Panc1 (cell line): ENCODE data around the gene DDX11. TPM values are rescaled to one million over a fixed set of nuclear protein-coding genes. Genes with fewer than 3 reads are reported as not detected.
"Not testable (repeated sequence)": the region's sequence is repeated elsewhere in the genome, so short reads cannot be mapped to it uniquely, and the experiment has no call there.

Experiments
- ATAC-seq: fragments of 200-7000 bp; cut with Tn5 transposase; 2 replicates; pipeline ENCODE4 v1.9.1; 2020; ENCODE audit warnings: mild to moderate bottlenecking, moderate library complexity
- BruUV-seq: library from RNA; stranded (reverse); fragments of 400-500 nt; replicated peaks from 2 replicates; lab custom pipeline; 2021; lab: Mats Ljungman, UMichigan
- CTCF ChIA-PET: fragments of 300-600 bp; sonication (Branson Sonifier 250); formaldehyde crosslinking; loops from one replicate; lab custom pipeline; 2022; ENCODE audit warnings: antibody characterized with exemption; lab: Charles Lee
- POLR2A ChIA-PET: fragments of 300-600 bp; sonication (Branson Sonifier 250); formaldehyde crosslinking; loops from one replicate; lab custom pipeline; 2022; ENCODE audit warnings: antibody characterized with exemption; lab: Charles Lee
- DNase-seq: peaks from one replicate; pipeline ENCODE4 v3.0.0-alpha.2; 2010; ENCODE audit warnings: low read depth, low spot score
- H3K27ac ChIP-seq: 2 replicates; pipeline ENCODE4 v1.5.1; 2011; ENCODE audit warnings: mild to moderate bottlenecking, low read length, inconsistent platforms
- H3K27me3 ChIP-seq: fragments of 200-500 bp; sonication (Bioruptor generic); 2 replicates; pipeline ENCODE4 v1.6.0; 2014; ENCODE audit warnings: low read length, inconsistent platforms; ENCODE audit not compliant: control insufficient read depth, insufficient read depth
- H3K36me3 ChIP-seq: fragments of 200-500 bp; sonication (Bioruptor generic); 2 replicates; pipeline ENCODE4 v1.5.1; 2014; ENCODE audit warnings: inconsistent platforms, mild to moderate bottlenecking, low read length, moderate library complexity; ENCODE audit not compliant: control insufficient read depth, insufficient read depth
- H3K4me1 ChIP-seq: 2 replicates; pipeline ENCODE4 v1.5.1; 2011; ENCODE audit warnings: inconsistent platforms, mild to moderate bottlenecking, low read length, moderate library complexity; ENCODE audit not compliant: control insufficient read depth, insufficient read depth
- H3K4me3 ChIP-seq, 2 experiments: 2 replicates each; pipeline ENCODE4 v1.5.1; 2011 to 2012; ENCODE audit warnings: low read depth in 2 of 2, low read length in 2 of 2, mild to moderate bottlenecking in 2 of 2, inconsistent platforms in 1 of 2, moderate library complexity in 1 of 2
- H3K9me3 ChIP-seq: fragments of 200-500 bp; sonication (Bioruptor generic); 2 replicates; pipeline ENCODE4 v1.5.1; 2014; ENCODE audit warnings: low read depth, mild to moderate bottlenecking, inconsistent platforms, low read length, moderate library complexity; ENCODE audit not compliant: control insufficient read depth, insufficient read depth
- in situ Hi-C: cut with HindIII; loops from 2 replicates; pipeline ENCODE4 v1.10.0; 2016; ENCODE audit warnings: low sequenced_read_pairs, low pct_unique_long_range_greater_than_20kb
- intact Hi-C: fragments of 100-400 bp; cut with micrococcal nuclease; formaldehyde crosslinking; loops from one replicate; pipeline ENCODE4 v1.10.0; 2022; ENCODE audit not compliant: unreplicated experiment
- total RNA-seq: library from RNA; stranded (reverse); gene quantifications from one replicate; pipeline ENCODE4 v1.2.1, GENCODE V29; 2021; ENCODE audit not compliant: unreplicated experiment
- TF ChIP-seq, protein P1 (sequence below): fragments of 450-650 bp; IDR thresholded peaks from 2 replicates; pipeline ENCODE4 v1.5.1; 2017; ENCODE audit warnings: mild to moderate bottlenecking

The DDX11 gene
- total RNA-seq, 1 experiment from 2014 or later: 96.2 TPM

GRCh38 chr12:31077998-31078397 lies 4.3 kb downstream of the DDX11 start:
- H3K9me3 ChIP-seq, intact Hi-C loops, H3K4me3 ChIP-seq, CTCF ChIA-PET, ATAC-seq, H3K4me1 ChIP-seq, BruUV-seq, DNase-seq, in situ Hi-C loops, H3K36me3 ChIP-seq, H3K27me3 ChIP-seq: not testable (repeated sequence)
- POLR2A ChIA-PET: interaction anchor here (0.7 kb wide), 1 partner anchor 199 kb away, joined by 5 read pairs; no protein-coding TSS in a partner anchor
- TF ChIP-seq, protein P1, sequence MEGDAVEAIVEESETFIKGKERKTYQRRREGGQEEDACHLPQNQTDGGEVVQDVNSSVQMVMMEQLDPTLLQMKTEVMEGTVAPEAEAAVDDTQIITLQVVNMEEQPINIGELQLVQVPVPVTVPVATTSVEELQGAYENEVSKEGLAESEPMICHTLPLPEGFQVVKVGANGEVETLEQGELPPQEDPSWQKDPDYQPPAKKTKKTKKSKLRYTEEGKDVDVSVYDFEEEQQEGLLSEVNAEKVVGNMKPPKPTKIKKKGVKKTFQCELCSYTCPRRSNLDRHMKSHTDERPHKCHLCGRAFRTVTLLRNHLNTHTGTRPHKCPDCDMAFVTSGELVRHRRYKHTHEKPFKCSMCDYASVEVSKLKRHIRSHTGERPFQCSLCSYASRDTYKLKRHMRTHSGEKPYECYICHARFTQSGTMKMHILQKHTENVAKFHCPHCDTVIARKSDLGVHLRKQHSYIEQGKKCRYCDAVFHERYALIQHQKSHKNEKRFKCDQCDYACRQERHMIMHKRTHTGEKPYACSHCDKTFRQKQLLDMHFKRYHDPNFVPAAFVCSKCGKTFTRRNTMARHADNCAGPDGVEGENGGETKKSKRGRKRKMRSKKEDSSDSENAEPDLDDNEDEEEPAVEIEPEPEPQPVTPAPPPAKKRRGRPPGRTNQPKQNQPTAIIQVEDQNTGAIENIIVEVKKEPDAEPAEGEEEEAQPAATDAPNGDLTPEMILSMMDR: peak; percentile 64
- peak overlapping the region; percentile 44; the same call in 1 of the 2 replicates for H3K27ac ChIP-seq

DNA sequence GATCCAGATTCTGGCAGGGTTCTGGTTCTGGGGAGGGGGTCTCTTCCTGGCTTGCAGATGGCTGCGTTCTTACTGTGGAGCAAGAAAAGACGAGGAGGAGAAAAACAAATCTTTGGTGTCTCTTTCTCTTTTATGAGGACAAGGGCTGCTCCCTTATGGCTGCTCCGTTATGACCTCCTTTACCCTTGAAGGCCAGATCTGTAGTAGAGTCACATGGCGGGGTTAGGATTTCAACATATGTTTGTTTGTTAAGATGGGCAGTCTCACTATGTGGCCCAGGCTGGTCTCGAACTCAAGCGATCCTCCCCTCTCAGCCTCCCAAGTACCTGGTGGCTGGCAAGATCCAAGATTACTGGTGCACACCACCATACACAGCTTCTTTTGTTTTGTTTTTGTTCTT lies 5.8 kb downstream of the DDX11 start:
- CTCF ChIA-PET: interaction anchor here (0.6 kb wide), 1 partner anchor 166 kb away, joined by 7 read pairs; no protein-coding TSS in a partner anchor

GRCh38 chr12:31080221-31080620 lies 6.6 kb downstream of the DDX11 start:
- CTCF ChIA-PET, ATAC-seq, DNase-seq, H3K27ac ChIP-seq, POLR2A ChIA-PET, in situ Hi-C loops, H3K4me3 ChIP-seq, H3K36me3 ChIP-seq, H3K4me1 ChIP-seq, H3K9me3 ChIP-seq, H3K27me3 ChIP-seq, BruUV-seq, intact Hi-C loops: not testable (repeated sequence)

More for the DNA sequence above, 5.8 kb downstream of the DDX11 start:
- H3K4me3 ChIP-seq, BruUV-seq, intact Hi-C loops, H3K9me3 ChIP-seq, POLR2A ChIA-PET, H3K4me1 ChIP-seq, H3K36me3 ChIP-seq, DNase-seq, in situ Hi-C loops, ATAC-seq, H3K27ac ChIP-seq, H3K27me3 ChIP-seq: not testable (repeated sequence)

- H3K27me3 ChIP-seq, H3K4me3 ChIP-seq, H3K9me3 ChIP-seq, DNase-seq, H3K36me3 ChIP-seq, POLR2A ChIA-PET, CTCF ChIA-PET, intact Hi-C loops, ATAC-seq, H3K4me1 ChIP-seq, in situ Hi-C loops, H3K27ac ChIP-seq, BruUV-seq: not testable (repeated sequence)
These were observed 7.6 kb downstream of the DDX11 start for GRCh38 chr12:31081274-31081673.

- DNase-seq, H3K4me3 ChIP-seq, H3K27ac ChIP-seq, H3K27me3 ChIP-seq, ATAC-seq, H3K36me3 ChIP-seq, intact Hi-C loops, CTCF ChIA-PET, in situ Hi-C loops, POLR2A ChIA-PET, H3K4me1 ChIP-seq, BruUV-seq, H3K9me3 ChIP-seq: not testable (repeated sequence)
These were observed 10.6 kb downstream of the DDX11 start for GRCh38 chr12:31084241-31084640.

DNA sequence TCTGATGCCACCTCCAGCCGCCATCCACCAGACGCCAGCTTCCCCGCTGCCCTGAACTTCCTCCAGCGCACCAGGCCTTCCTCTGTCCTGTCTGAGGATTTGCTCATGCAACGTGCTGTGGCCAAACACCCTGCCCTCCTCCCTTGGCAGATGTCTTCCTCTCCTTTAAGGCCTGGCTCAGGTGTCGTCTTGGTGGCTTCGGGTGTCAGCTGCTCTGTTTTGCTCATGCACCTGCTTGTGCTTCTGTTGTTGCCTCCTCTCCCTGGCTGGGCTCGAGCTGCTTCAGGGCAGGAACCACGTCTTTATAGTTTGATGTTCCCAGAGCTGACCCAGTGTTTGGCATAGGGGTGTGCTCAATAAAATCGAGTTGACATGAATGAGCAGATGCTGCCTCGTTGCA lies 12.4 kb downstream of the DDX11 start:
- H3K27me3 ChIP-seq, BruUV-seq, intact Hi-C loops, DNase-seq, H3K9me3 ChIP-seq, in situ Hi-C loops, H3K4me1 ChIP-seq, H3K36me3 ChIP-seq, POLR2A ChIA-PET, H3K4me3 ChIP-seq, ATAC-seq, CTCF ChIA-PET, H3K27ac ChIP-seq: not testable (repeated sequence)

- BruUV-seq: not testable (repeated sequence)
These were observed 13.8 kb downstream of the DDX11 start for GRCh38 chr12:31087486-31087885.

More at GRCh38 chr12:31087486-31087885, 13.8 kb downstream of the DDX11 start:
- ATAC-seq, H3K27ac ChIP-seq, H3K36me3 ChIP-seq, CTCF ChIA-PET, intact Hi-C loops, H3K9me3 ChIP-seq, H3K4me1 ChIP-seq, H3K27me3 ChIP-seq, H3K4me3 ChIP-seq, POLR2A ChIA-PET, DNase-seq, in situ Hi-C loops: not testable (repeated sequence)
